Neuronal stem cell (in vitro differentiated cells): ENCODE results near the gene RNF4.
"Not testable (repeated sequence)": the region's sequence is repeated elsewhere in the genome, so short reads cannot be mapped to it uniquely, and the experiment has no call there.

Experiments used
- DNase-seq: peaks from one replicate; pipeline ENCODE4 v3.0.0-alpha.2; 2013; ENCODE audit warnings: low spot score
- H2AFZ ChIP-seq: one replicate; pipeline ENCODE4 v1.6.1; 2013; ENCODE audit warnings: mild to moderate bottlenecking, low read length, inconsistent platforms
- H2AK5ac ChIP-seq: 2 replicates; pipeline ENCODE4 v1.6.1; 2013; ENCODE audit warnings: low read depth, mild to moderate bottlenecking, inconsistent platforms, low read length, moderate library complexity, mixed read lengths
- H2BK120ac ChIP-seq: 2 replicates; pipeline ENCODE4 v1.6.1; 2013; ENCODE audit warnings: low read depth, mild to moderate bottlenecking, inconsistent platforms, low read length, moderate library complexity, mixed read lengths
- H2BK12ac ChIP-seq: one replicate; pipeline ENCODE4 v1.6.1; 2013; ENCODE audit warnings: low read length, inconsistent platforms
- H2BK15ac ChIP-seq: 2 replicates; pipeline ENCODE4 v1.6.1; 2013; ENCODE audit warnings: mild to moderate bottlenecking, low read length, inconsistent platforms, mixed read lengths
- H2BK5ac ChIP-seq: one replicate; pipeline ENCODE4 v1.6.1; 2013; ENCODE audit warnings: inconsistent platforms, mild to moderate bottlenecking, low read length, moderate library complexity
- H3K14ac ChIP-seq: one replicate; pipeline ENCODE4 v1.6.1; 2013; ENCODE audit warnings: low read length, inconsistent platforms
- H3K18ac ChIP-seq: 2 replicates; pipeline ENCODE4 v1.6.1; 2013; ENCODE audit warnings: low read length, inconsistent platforms
- H3K23ac ChIP-seq: 2 replicates; pipeline ENCODE4 v1.6.1; 2013; ENCODE audit warnings: low read depth, mild to moderate bottlenecking, mixed read lengths, low read length, inconsistent platforms; ENCODE audit not compliant: poor library complexity
- H3K27ac ChIP-seq: replicated peaks from 3 replicates; pipeline ENCODE4 v1.5.1; 2013; ENCODE audit warnings: low read length, inconsistent platforms
- H3K27me3 ChIP-seq, 3 experiments: 2 replicates each; pipeline ENCODE4 v1.6.1; 2013; ENCODE audit warnings: low read length in 3 of 3, mild to moderate bottlenecking in 2 of 3, inconsistent platforms in 1 of 3, low read depth in 1 of 3, mixed read lengths in 1 of 3, moderate library complexity in 1 of 3; ENCODE audit not compliant: control insufficient read depth in 3 of 3, insufficient read depth in 3 of 3
- H3K36me3 ChIP-seq, 2 donors: replicated peaks in 1 of 2; 2 replicates each; pipeline ENCODE4 v1.6.1; 2013; ENCODE audit warnings: low read length in 2 of 2; ENCODE audit not compliant: control insufficient read depth in 2 of 2, insufficient read depth in 2 of 2
- H3K4ac ChIP-seq: 2 replicates; pipeline ENCODE4 v1.6.1; 2013; ENCODE audit warnings: inconsistent platforms, mild to moderate bottlenecking, low read length, moderate library complexity
- H3K4me1 ChIP-seq, 2 donors: 1 replicate in 1 of 2; 2 replicates in 1 of 2; pipeline ENCODE4 v1.6.1; 2013; ENCODE audit warnings: low read length in 2 of 2, low read depth in 1 of 2; ENCODE audit not compliant: control insufficient read depth in 2 of 2, insufficient read depth in 1 of 2
- H3K4me2 ChIP-seq: one replicate; pipeline ENCODE4 v1.6.1; 2013; ENCODE audit warnings: mild to moderate bottlenecking, low read length, inconsistent platforms; ENCODE audit not compliant: insufficient read depth, poor library complexity, severe bottlenecking
- H3K4me3 ChIP-seq, 2 donors: 2 replicates each; pipeline ENCODE4 v1.5.1; 2013; ENCODE audit warnings: low read length in 2 of 2, mild to moderate bottlenecking in 2 of 2, inconsistent platforms in 1 of 2, moderate library complexity in 1 of 2
- H3K79me1 ChIP-seq: one replicate; pipeline ENCODE4 v1.6.1; 2013; ENCODE audit warnings: low read depth, mild to moderate bottlenecking, inconsistent platforms, low read length, moderate library complexity
- H3K9ac ChIP-seq: one replicate; pipeline ENCODE4 v1.6.1; 2013; ENCODE audit warnings: mild to moderate bottlenecking, low read depth, low read length, inconsistent platforms; ENCODE audit not compliant: poor library complexity
- H3K9me3 ChIP-seq, 2 donors: replicated peaks in 1 of 2; 2 replicates each; pipeline versions ENCODE3 to v1.6.1; 2013; ENCODE audit warnings: low read length in 2 of 2, mild to moderate bottlenecking in 2 of 2, inconsistent platforms in 1 of 2, low read depth in 1 of 2, mixed read lengths in 1 of 2, moderate library complexity in 1 of 2; ENCODE audit not compliant: control insufficient read depth in 2 of 2, insufficient read depth in 1 of 2
- H4K8ac ChIP-seq: one replicate; pipeline ENCODE4 v1.6.1; 2013; ENCODE audit warnings: low read depth, mild to moderate bottlenecking, inconsistent platforms, low read length, moderate library complexity
- H4K91ac ChIP-seq: one replicate; pipeline ENCODE4 v1.6.1; 2013; ENCODE audit warnings: low read length, low read depth, mild to moderate bottlenecking, inconsistent platforms; ENCODE audit not compliant: poor library complexity
- WGBS, 2 donors: extraction: QIAGEN DNeasy Blood & Tissue Kit; methylation state at CpG; one replicate each; pipeline ENCODE4 v1.1.7; 2013; ENCODE audit warnings: missing lambda C conversion rate in 2 of 2, mixed read lengths in 1 of 2; ENCODE audit not compliant: insufficient read length in 2 of 2, insufficient replicate concordance in 1 of 2; ENCODE audit errors: extremely low coverage in 2 of 2; 5-methylcytosine and 5-hydroxymethylcytosine counted together

Gene RNF4

GRCh38 chr4:2465032-2465431 lies 3.9 kb upstream of the RNF4 start:
- Histone ChIP-seq H3K36me3 (peaks cover 2 to 6% of the 10 kb centered on the region in 2 donors), H3K4ac (no peak overlapping the region), H3K23ac (no peak overlapping the region), H2AK5ac (no peak overlapping the region), H3K79me1 (peaks cover 8% of the 10 kb centered on the region), H2BK12ac (no peak overlapping the region), H2AFZ (no peak overlapping the region), H3K9ac (no peak overlapping the region), H2BK5ac (no peak overlapping the region), H4K91ac (no peak overlapping the region), H3K27ac (no peak overlapping the region), H4K8ac (no peak overlapping the region), H2BK120ac (no peak overlapping the region), H3K18ac (no peak overlapping the region), H3K4me3 (no peak overlapping the region), H3K9me3 (no peaks in the 10 kb centered on the region), H3K14ac (no peak overlapping the region), H3K4me2 (no peak overlapping the region), H3K27me3 (peaks cover 2 to 18% (median 9%) of the 10 kb centered on the region in 3 experiments), H3K4me1 (peaks cover 2 to 5% of the 10 kb centered on the region in 2 donors), H2BK15ac (no peak overlapping the region)
- DNase-seq, result no peak
- WGBS, 2 donors, result no CpG with 5 or more reads among the region's 6 CpGs

GRCh38 chr4:2465544-2465943 lies 3.4 kb upstream of the RNF4 start:
- not testable (repeated sequence) for H3K9me3 ChIP-seq, H3K4me1 ChIP-seq, H2AFZ ChIP-seq, DNase-seq, H3K4ac ChIP-seq, H2BK5ac ChIP-seq, H3K23ac ChIP-seq, H3K79me1 ChIP-seq, H3K18ac ChIP-seq, H3K9ac ChIP-seq, H3K4me3 ChIP-seq, H2AK5ac ChIP-seq, H2BK120ac ChIP-seq, H3K4me2 ChIP-seq, H4K8ac ChIP-seq, H3K14ac ChIP-seq, H4K91ac ChIP-seq, H2BK15ac ChIP-seq, H3K36me3 ChIP-seq, H2BK12ac ChIP-seq, H3K27ac ChIP-seq
- H3K27me3 ChIP-seq, result peaks cover 2 to 18% (median 6%) of the 10 kb centered on the region in 3 experiments

- Histone ChIP-seq H2BK120ac (no peak overlapping the region), H4K91ac (peak overlapping the region; percentile 74), H3K27ac (peak overlapping the region; percentile 89), H3K27me3 (peaks cover 0 to 2% (median 0%) of the 10 kb centered on the region in 3 experiments), H2AFZ (peak overlapping the region; percentile 93), H3K4me2 (peak overlapping the region; percentile 78), H2AK5ac (peak overlapping the region; percentile 97), H3K9me3 (peaks cover 0 to 23% of the 10 kb centered on the region in 2 donors), H3K36me3 (peaks cover 7 to 44% of the 10 kb centered on the region in 2 donors), H4K8ac (peak overlapping the region; percentile 87), H3K79me1 (peaks cover 8% of the 10 kb centered on the region), H3K18ac (peak overlapping the region; percentile 68), H2BK5ac (peak overlapping the region; percentile 85), H3K14ac (peak overlapping the region; percentile 56), H3K4ac (no peak overlapping the region), H3K4me3 (peak overlapping the region; percentile 66 to 99), H3K23ac (peak overlapping the region; percentile 66), H2BK15ac (peak overlapping the region; percentile 1), H3K4me1 (peaks cover 2 to 6% of the 10 kb centered on the region in 2 donors), H3K9ac (peak overlapping the region; percentile 87), H2BK12ac (no peak overlapping the region)
- peak; percentile 18 for DNase-seq
- WGBS, 2 donors, result no CpG with 5 or more reads among the region's 78 CpGs
These were observed 482 bp downstream of the RNF4 start for GRCh38 chr4:2469192-2469984.

GRCh38 chr4:2470791-2471190 lies 1.9 kb downstream of the RNF4 start:
- Histone ChIP-seq H3K9me3 (peaks cover 0 to 23% of the 10 kb centered on the region in 2 donors), H3K27ac (no peak overlapping the region), H2BK12ac (no peak overlapping the region), H3K36me3 (peaks cover 9 to 53% of the 10 kb centered on the region in 2 donors), H3K4me2 (no peak overlapping the region), H3K4me1 (peaks cover 2 to 6% of the 10 kb centered on the region in 2 donors), H3K4me3 (peak overlapping the region in 1 of 2 donors; percentile 66), H3K4ac (no peak overlapping the region), H4K8ac (no peak overlapping the region), H2AFZ (no peak overlapping the region), H3K18ac (no peak overlapping the region), H2BK5ac (no peak overlapping the region), H3K23ac (no peak overlapping the region), H3K79me1 (peaks cover 6% of the 10 kb centered on the region), H3K27me3 (no peaks in the 10 kb centered on the region), H2BK15ac (no peak overlapping the region), H3K14ac (no peak overlapping the region), H2AK5ac (no peak overlapping the region), H4K91ac (no peak overlapping the region), H2BK120ac (no peak overlapping the region), H3K9ac (no peak overlapping the region)
- no CpG with 5 or more reads among the region's 7 CpGs for WGBS, 2 donors
- DNase-seq, result no peak
